Measurements from ENCODE around the gene PARP14. TPM values are rescaled to one million over a fixed set of nuclear protein-coding genes. Genes with fewer than 3 reads are reported as not detected.
"Not testable (repeated sequence)": the region's sequence is repeated elsewhere in the genome, so short reads cannot be mapped to it uniquely, and the experiment has no call there.

The PARP14 gene
- total RNA-seq, 2 donors from 2014 or later, result 56.0 to 69.3 TPM

GRCh38 chr3:122665881-122666280 lies 14.8 kb upstream of the PARP14 start:
- no peak for DNase-seq (ENCODE audit: low spot score in 2 of 2)
- H3K27ac Mint-ChIP-seq, result no peak overlapping the region
- no peak for ATAC-seq
- peaks cover 0 to 8% of the 10 kb centered on the region in 2 donors for H3K36me3 Mint-ChIP-seq
- H3K9me3 Mint-ChIP-seq, result peaks cover 0 to 13% of the 10 kb centered on the region in 2 donors

- H3K36me3 Mint-ChIP-seq, result peaks cover 0 to 7% of the 10 kb centered on the region in 2 donors
- peak overlapping the region; percentile 64 to 95 for H3K27ac Mint-ChIP-seq
- peaks cover 0 to 5% of the 10 kb centered on the region in 2 donors for H3K9me3 Mint-ChIP-seq
- ATAC-seq, result peak; percentile 98 to 99
- DNase-seq (ENCODE audit: low spot score in 2 of 2), result peak in 1 of 2 donors; percentile 60
Observed at GRCh38 chr3:122668930-122669730, 11.5 kb upstream of the PARP14 start.

- ATAC-seq (no peak), DNase-seq (ENCODE audit: low spot score in 2 of 2) (no peak)
- Mint-ChIP-seq H3K9me3 (peaks cover 0 to 9% of the 10 kb centered on the region in 2 donors), H3K27ac (no peak overlapping the region), H3K36me3 (peaks cover 0 to 14% of the 10 kb centered on the region in 2 donors)
Observed at GRCh38 chr3:122671553-122671952, 9.1 kb upstream of the PARP14 start.

- DNase-seq (ENCODE audit: low spot score in 2 of 2), result no peak
- ATAC-seq, result no peak
- Mint-ChIP-seq H3K9me3 (peaks cover 0 to 5% of the 10 kb centered on the region in 2 donors), H3K36me3 (peaks cover 0 to 8% of the 10 kb centered on the region in 2 donors), H3K27ac (no peak overlapping the region)
Observed at GRCh38 chr3:122674339-122674738, 6.3 kb upstream of the PARP14 start.

GRCh38 chr3:122676759-122677158 lies 3.9 kb upstream of the PARP14 start:
- no peak for ATAC-seq
- no peak for DNase-seq (ENCODE audit: low spot score in 2 of 2)
- no peak overlapping the region for H3K27ac Mint-ChIP-seq
- peaks cover 0 to 5% of the 10 kb centered on the region in 2 donors for H3K9me3 Mint-ChIP-seq
- H3K36me3 Mint-ChIP-seq, result peaks cover 17 to 25% of the 10 kb centered on the region in 2 donors

- H3K27ac Mint-ChIP-seq, result no peak overlapping the region
- H3K36me3 Mint-ChIP-seq, result peaks cover 17 to 26% of the 10 kb centered on the region in 2 donors
- ATAC-seq (no peak), DNase-seq (ENCODE audit: low spot score in 2 of 2) (no peak)
- H3K9me3 Mint-ChIP-seq, result peaks cover 0 to 5% of the 10 kb centered on the region in 2 donors
Observed at GRCh38 chr3:122677216-122677615, 3.4 kb upstream of the PARP14 start.

GRCh38 chr3:122678506-122678905 lies 2.1 kb upstream of the PARP14 start:
- H3K9me3 Mint-ChIP-seq, result peaks cover 0 to 5% of the 10 kb centered on the region in 2 donors
- H3K36me3 Mint-ChIP-seq, result peaks cover 17 to 26% of the 10 kb centered on the region in 2 donors
- H3K27ac Mint-ChIP-seq, result peak overlapping the region; percentile 13 to 99
- DNase-seq (ENCODE audit: low spot score in 2 of 2) (no peak), ATAC-seq (no peak)

GRCh38 chr3:122679085-122679881 lies 1.4 kb upstream of the PARP14 start:
- ATAC-seq, result peak; percentile 49 to 72
- Mint-ChIP-seq H3K9me3 (peaks cover 0 to 2% of the 10 kb centered on the region in 2 donors), H3K36me3 (peaks cover 17 to 27% of the 10 kb centered on the region in 2 donors), H3K27ac (peak overlapping the region; percentile 99 to 100)
- peak; percentile 76 to 85 for DNase-seq (ENCODE audit: low spot score in 2 of 2)

GRCh38 chr3:122679882-122680474 lies 661 bp upstream of the PARP14 start:
- DNase-seq (ENCODE audit: low spot score in 2 of 2) (no peak), ATAC-seq (peak; percentile 14 to 32)
- peaks cover 19 to 26% of the 10 kb centered on the region in 2 donors for H3K36me3 Mint-ChIP-seq
- H3K9me3 Mint-ChIP-seq, result no peaks in the 10 kb centered on the region
- H3K27ac Mint-ChIP-seq, result peak overlapping the region; percentile 99 to 100

GRCh38 chr3:122681284-122681973 lies 790 bp downstream of the PARP14 start:
- H3K9me3 Mint-ChIP-seq, result no peaks in the 10 kb centered on the region
- ATAC-seq (no peak), DNase-seq (ENCODE audit: low spot score in 2 of 2) (no peak)
- peak overlapping the region; percentile 99 for H3K27ac Mint-ChIP-seq
- H3K36me3 Mint-ChIP-seq, result peaks cover 23 to 31% of the 10 kb centered on the region in 2 donors

- DNase-seq (ENCODE audit: low spot score in 2 of 2) (no peak), ATAC-seq (peak in 1 of 2 donors; percentile 11)
- Mint-ChIP-seq H3K36me3 (peaks cover 24 to 36% of the 10 kb centered on the region in 2 donors), H3K27ac (peak overlapping the region; percentile 99), H3K9me3 (no peaks in the 10 kb centered on the region)
Observed at GRCh38 chr3:122681974-122682409, 1.4 kb downstream of the PARP14 start.

GRCh38 chr3:122682778-122683411 lies 2.3 kb downstream of the PARP14 start:
- Mint-ChIP-seq H3K27ac (peak overlapping the region; percentile 99), H3K36me3 (peaks cover 32 to 42% of the 10 kb centered on the region in 2 donors)
- DNase-seq (ENCODE audit: low spot score in 2 of 2); H3K9me3 Mint-ChIP-seq; ATAC-seq: not testable (repeated sequence)

- no peak for DNase-seq (ENCODE audit: low spot score in 2 of 2)
- Mint-ChIP-seq H3K36me3 (peaks cover 27 to 38% of the 10 kb centered on the region in 2 donors), H3K9me3 (no peaks in the 10 kb centered on the region), H3K27ac (no peak overlapping the region)
- ATAC-seq, result peak in 1 of 2 donors; percentile 31
Observed at GRCh38 chr3:122687298-122687697, 6.7 kb downstream of the PARP14 start.

- H3K9me3 Mint-ChIP-seq, result no peaks in the 10 kb centered on the region
- ATAC-seq (no peak), DNase-seq (ENCODE audit: low spot score in 2 of 2) (no peak)
- H3K27ac Mint-ChIP-seq, result peak overlapping the region in 1 of 2 donors; percentile 58
- H3K36me3 Mint-ChIP-seq, result peaks cover 32 to 45% of the 10 kb centered on the region in 2 donors
Observed at GRCh38 chr3:122688996-122689395, 8.4 kb downstream of the PARP14 start.

- no peaks in the 10 kb centered on the region for H3K9me3 Mint-ChIP-seq
- peaks cover 32 to 45% of the 10 kb centered on the region in 2 donors for H3K36me3 Mint-ChIP-seq
- ATAC-seq (no peak), DNase-seq (ENCODE audit: low spot score in 2 of 2) (no peak)
- no peak overlapping the region for H3K27ac Mint-ChIP-seq
Observed at GRCh38 chr3:122689587-122689986, 8.9 kb downstream of the PARP14 start.

GRCh38 chr3:122690096-122690495 lies 9.5 kb downstream of the PARP14 start:
- no peak for DNase-seq (ENCODE audit: low spot score in 2 of 2)
- H3K27ac Mint-ChIP-seq, result no peak overlapping the region
- peak; percentile 40 to 48 for ATAC-seq
- no peaks in the 10 kb centered on the region for H3K9me3 Mint-ChIP-seq
- peaks cover 30 to 48% of the 10 kb centered on the region in 2 donors for H3K36me3 Mint-ChIP-seq

Measured in activated naive CD4-positive, alpha-beta T cell treated with anti-CD3 and anti-CD28 coated beads, Interleukin-2, amount 50 U/mL, for 72 hours (primary cell).